ENCODE data around the gene MYOF.

MYOF gene

DNA sequence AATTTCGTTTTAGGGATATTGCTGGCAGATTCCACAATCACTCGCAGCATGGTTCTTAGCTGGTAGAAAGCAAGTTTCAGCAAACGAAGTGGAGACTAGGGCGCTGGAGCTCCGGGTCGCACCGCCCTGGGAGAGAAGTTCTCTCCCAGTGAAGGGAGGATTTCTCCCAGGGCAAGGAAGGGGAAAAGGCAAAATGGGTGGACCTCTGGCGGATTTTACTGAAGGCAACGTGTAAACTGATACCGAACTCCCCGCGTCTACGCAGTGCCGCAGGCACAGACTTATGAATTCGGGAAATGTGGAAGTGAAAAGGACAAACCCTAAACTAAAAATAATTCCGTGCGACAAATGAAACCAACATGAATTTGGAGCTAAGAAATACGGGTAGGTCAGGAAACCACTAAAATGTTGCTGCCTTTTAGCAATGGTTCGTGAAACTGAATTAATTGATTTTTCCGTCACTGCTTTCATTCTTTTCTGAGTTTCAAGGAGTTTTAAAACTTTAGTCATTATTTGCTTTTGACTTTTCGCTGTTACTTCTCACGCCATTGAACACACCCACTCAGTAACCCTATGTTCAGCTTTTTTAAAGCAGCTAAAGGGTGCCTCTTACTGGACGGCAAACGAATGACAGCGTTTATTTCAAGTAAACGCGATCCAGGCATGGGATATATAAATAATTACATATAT, at the start of gene MYOF:
Gene MYOF, minus strand, starts transcription at position 190 of the 690 bp plus-strand sequence. Its CDS starts 140 bp downstream, at position 50.
- peak; percentile 60; the same call in 1 of the 2 replicates for TF ChIP-seq POLR2A (IDR thresholded peaks at IDR 0.05; ENCODE audit: low read depth, low read length)
- no peak for DNase-seq (ENCODE audit: insufficient read length, low spot score)
- peak; percentile 85 for FAIRE-seq

DNA sequence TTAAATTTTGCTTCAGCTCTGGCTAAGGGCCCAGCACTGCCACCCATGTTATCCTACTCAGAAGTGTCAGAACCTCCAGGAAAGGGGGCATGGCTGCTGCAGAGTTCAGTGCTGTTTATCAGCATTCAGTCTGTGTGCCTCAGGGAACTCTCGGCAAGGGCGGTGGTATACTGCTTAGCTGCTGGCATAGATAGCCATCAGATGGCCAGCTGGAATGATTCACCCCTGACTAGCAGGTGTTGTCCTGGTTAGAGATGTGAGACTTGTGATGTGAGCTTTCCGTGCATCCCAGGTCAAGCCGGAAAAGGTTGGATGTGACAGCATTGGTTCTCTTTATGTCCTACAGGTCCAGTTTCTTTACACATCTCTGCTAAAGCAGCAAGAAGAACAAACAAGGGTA, 36.4 kb upstream of the MYOF start:
- no peak for TF ChIP-seq POLR2A (IDR thresholded peaks at IDR 0.05; ENCODE audit: low read depth, low read length)
- no peak for DNase-seq (ENCODE audit: insufficient read length, low spot score)
- FAIRE-seq, result peak; percentile 6

DNA sequence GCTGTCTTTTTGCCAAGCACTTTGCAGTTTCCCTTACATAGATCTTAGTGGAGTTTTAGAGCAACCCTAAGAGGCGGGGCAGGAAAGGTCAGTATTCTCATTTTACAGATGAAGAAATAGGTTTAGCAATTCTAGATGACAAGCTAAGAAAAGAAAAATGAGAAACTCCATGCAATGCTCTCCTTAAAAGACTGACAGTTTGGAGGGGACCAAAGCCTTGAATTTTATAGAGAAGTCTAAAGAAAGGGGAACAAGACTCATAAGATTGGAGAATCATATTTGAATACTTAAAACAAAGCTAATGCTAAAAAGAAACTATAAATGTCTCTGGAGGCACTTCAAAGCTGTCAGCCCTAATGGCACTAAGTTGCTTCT, 33.9 kb upstream of the MYOF start:
- FAIRE-seq (no peak), DNase-seq (ENCODE audit: insufficient read length, low spot score) (no peak)
- no peak for TF ChIP-seq POLR2A (IDR thresholded peaks at IDR 0.05; ENCODE audit: low read depth, low read length)

DNA sequence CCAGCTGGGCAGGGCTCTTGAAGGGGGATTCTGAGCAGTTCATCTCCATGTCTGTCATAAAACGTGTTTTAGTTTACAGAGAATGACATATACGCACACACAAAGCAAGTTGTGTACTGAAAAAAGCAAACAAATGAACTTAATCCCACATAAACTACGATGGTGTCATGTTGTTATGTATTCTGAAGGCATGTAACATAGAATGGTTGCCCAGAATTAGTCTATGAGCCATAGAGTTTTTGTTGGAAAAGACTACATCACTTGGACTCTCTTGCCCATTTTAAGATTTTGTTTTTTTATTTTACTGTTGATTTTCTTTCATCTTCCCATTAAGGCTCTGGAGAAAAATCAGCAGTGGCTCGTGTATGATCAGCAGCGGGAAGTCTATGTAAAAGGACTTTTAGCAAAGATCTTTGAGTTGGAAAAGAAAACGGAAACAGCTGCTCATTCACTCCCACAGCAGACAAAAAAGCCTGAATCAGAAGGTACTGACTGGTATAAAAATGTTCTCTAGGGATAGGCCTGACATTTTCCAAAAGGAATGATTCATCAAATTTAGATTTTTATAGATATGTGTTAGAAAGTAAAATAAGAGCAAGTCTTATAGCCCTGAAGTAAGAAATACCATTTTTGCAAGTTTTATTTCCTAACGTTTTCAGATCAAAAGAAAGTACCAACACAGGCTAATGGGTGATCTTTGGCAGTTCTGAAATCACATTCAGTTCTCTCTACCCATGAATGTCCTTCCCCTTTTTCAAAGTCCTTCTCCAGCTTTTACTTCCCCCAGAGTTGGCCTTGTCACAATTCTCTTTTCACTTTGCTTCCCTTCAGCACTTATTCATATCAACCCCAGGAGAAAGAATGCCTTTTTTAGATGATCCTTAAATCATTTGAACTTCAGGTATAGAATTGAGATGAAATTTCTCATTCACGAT, 33.2 kb upstream of the MYOF start:
- no peak for DNase-seq (ENCODE audit: insufficient read length, low spot score)
- FAIRE-seq, result peak; percentile 62
- TF ChIP-seq POLR2A (IDR thresholded peaks at IDR 0.05; ENCODE audit: low read depth, low read length), result no peak

DNA sequence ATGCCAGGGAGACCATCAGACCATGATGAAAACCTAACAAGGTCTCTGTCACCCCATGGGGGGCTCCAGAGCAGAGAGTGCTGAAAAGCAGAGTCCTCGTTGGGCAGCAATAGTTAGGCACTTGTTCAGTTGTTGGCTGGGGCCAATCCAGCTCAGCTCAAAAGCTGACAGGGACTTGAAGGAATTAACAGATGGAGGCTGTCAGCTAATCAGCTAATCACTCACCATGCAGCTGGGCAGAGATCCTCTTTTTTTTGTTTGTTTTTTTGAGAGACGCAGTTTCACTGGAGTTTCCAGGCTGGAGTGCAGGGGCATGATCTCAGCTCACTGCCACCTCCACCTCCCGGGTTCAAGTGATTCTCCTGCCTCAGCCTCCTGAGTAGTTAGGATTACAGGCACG, 32.4 kb upstream of the MYOF start:
- TF ChIP-seq POLR2A (IDR thresholded peaks at IDR 0.05; ENCODE audit: low read depth, low read length), result no peak
- DNase-seq (ENCODE audit: insufficient read length, low spot score) (no peak), FAIRE-seq (no peak)

DNA sequence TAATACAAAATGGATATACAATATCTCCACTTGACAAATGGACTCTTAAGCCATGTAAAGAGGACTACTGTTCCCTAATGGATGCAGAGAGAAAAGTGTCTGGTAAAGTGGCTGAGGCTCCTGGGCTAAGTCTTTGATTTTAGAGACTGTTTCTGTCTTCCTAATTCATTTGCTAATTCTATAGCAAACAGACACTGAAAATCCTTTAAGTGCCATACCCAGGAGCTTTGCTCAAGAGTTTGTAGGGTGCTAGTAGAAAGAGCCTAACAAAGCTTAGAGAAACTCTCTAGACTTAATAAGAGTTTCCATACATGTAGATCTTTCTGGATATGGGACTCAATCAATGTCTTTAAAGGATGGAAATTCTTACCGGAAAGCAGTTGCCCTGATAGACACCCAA, 31.0 kb upstream of the MYOF start:
- DNase-seq (ENCODE audit: insufficient read length, low spot score) (no peak), FAIRE-seq (no peak)
- no peak for TF ChIP-seq POLR2A (IDR thresholded peaks at IDR 0.05; ENCODE audit: low read depth, low read length)

- TF ChIP-seq POLR2A (IDR thresholded peaks at IDR 0.05; ENCODE audit: low read depth, low read length), result no peak
- no peak for DNase-seq (ENCODE audit: insufficient read length, low spot score)
- no peak for FAIRE-seq
Measured at GRCh38 chr10:93512565-93512964, 30.4 kb upstream of the MYOF start.

DNA sequence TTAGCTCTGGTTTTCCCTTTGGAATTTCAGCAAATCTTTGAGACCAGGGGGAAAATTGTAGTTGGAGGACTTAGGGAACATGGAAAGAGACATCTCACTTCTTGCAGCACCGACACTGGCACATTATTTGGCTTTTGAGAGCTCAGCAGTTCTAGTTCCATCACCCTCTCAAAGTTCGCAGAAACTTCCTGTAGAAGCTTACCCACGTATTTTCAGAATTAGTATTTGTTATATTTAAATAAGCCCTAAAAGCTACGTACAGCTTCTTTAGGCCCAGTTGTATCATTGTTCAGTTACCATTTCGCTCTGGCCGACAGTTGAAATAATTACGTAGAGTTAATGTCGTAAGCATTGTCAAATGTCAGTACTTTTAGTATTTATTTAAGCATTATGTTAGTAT, 27.7 kb upstream of the MYOF start:
- no peak for FAIRE-seq
- DNase-seq (ENCODE audit: insufficient read length, low spot score), result no peak
- no peak for TF ChIP-seq POLR2A (IDR thresholded peaks at IDR 0.05; ENCODE audit: low read depth, low read length)

- no peak for DNase-seq (ENCODE audit: insufficient read length, low spot score)
- no peak for TF ChIP-seq POLR2A (IDR thresholded peaks at IDR 0.05; ENCODE audit: low read depth, low read length)
- FAIRE-seq, result peak; percentile 11
Measured at GRCh38 chr10:93505075-93505474, 22.9 kb upstream of the MYOF start.

GRCh38 chr10:93503075-93503474, 20.9 kb upstream of the MYOF start:
- FAIRE-seq, result peak; percentile 91
- no peak for DNase-seq (ENCODE audit: insufficient read length, low spot score)
- TF ChIP-seq POLR2A (IDR thresholded peaks at IDR 0.05; ENCODE audit: low read depth, low read length), result no peak

DNA sequence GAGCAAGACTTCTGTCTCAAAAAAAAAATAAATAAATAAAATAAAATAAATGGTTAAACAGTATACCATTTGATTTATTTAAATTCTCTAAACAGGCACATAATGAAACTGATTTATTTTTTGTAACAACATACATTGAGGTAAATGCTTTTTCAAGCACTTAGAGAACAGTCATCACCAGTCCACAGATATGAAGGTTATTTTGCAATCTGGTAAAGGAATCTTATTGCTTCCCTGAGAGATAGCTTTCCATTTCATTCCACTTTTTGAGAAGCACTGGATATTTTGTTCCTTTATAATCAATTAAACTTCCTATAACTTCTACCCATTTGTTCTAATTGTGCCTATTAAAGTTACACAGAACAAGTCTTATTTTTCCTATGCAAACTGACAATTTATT, 19.5 kb upstream of the MYOF start:
- no peak for TF ChIP-seq POLR2A (IDR thresholded peaks at IDR 0.05; ENCODE audit: low read depth, low read length)

GRCh38 chr10:93498166-93498565, 16.0 kb upstream of the MYOF start:
- FAIRE-seq (peak; percentile 57), DNase-seq (ENCODE audit: insufficient read length, low spot score) (no peak)
- no peak for TF ChIP-seq POLR2A (IDR thresholded peaks at IDR 0.05; ENCODE audit: low read depth, low read length)

More for the DNA sequence above, 19.5 kb upstream of the MYOF start:
- FAIRE-seq, result peak; percentile 52
- no peak for DNase-seq (ENCODE audit: insufficient read length, low spot score)

DNA sequence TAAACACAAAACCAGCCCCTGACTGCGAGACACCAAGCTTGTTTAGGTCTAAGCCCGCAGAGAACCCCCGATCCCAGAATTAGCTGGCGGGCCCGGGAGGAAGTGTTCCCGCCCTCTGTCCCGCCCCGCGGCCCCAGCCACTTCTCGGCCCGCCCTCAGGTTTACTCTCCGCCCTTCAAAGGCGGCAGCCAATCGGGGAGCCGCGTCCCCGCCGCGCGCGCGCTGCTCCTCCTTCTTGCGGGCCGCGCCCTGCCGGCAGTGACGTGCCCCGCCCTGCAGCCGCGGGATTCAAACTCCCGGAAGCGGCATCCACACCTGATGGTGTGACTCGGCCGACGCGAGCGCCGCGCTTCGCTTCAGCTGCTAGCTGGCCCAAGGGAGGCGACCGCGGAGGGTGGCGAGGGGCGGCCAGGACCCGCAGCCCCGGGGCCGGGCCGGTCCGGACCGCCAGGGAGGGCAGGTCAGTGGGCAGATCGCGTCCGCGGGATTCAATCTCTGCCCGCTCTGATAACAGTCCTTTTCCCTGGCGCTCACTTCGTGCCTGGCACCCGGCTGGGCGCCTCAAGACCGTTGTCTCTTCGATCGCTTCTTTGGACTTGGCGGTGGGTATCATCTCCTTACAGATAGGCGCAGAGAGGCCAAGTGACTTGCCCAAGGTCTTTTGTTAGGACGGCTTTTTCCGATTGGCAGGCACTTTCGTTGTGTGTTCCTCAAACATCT, 14.3 kb upstream of the MYOF start, which contains the start of gene CEP55:
Gene CEP55, plus strand, starts transcription at position 291 of the 720 bp plus-strand sequence. CDS start 3,440 bp downstream, outside the sequence.
- peak; percentile 90 for DNase-seq (ENCODE audit: insufficient read length, low spot score)
- FAIRE-seq, result peak; percentile 73
- TF ChIP-seq POLR2A (IDR thresholded peaks at IDR 0.05; ENCODE audit: low read depth, low read length), result peak; percentile 74
